HG03378 (cell line): ENCODE data around the gene PADI1.

Experiments used
- ATAC-seq: cut with Tn5 transposase; IDR thresholded peaks from one replicate; pipeline ENCODE4 v1.9.1; 2021; ENCODE audit warnings: mild to moderate bottlenecking, moderate library complexity; ENCODE audit not compliant: unreplicated experiment

Gene PADI1, protein sequence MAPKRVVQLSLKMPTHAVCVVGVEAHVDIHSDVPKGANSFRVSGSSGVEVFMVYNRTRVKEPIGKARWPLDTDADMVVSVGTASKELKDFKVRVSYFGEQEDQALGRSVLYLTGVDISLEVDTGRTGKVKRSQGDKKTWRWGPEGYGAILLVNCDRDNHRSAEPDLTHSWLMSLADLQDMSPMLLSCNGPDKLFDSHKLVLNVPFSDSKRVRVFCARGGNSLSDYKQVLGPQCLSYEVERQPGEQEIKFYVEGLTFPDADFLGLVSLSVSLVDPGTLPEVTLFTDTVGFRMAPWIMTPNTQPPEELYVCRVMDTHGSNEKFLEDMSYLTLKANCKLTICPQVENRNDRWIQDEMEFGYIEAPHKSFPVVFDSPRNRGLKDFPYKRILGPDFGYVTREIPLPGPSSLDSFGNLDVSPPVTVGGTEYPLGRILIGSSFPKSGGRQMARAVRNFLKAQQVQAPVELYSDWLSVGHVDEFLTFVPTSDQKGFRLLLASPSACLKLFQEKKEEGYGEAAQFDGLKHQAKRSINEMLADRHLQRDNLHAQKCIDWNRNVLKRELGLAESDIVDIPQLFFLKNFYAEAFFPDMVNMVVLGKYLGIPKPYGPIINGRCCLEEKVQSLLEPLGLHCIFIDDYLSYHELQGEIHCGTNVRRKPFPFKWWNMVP

GRCh38 chr1:17204546-17205440, at the start of gene PADI1:
TSS of gene PADI1 (plus strand) at chr1:17205128. CDS start at chr1:17205218, 90 bp downstream.
- no peak for ATAC-seq

DNA sequence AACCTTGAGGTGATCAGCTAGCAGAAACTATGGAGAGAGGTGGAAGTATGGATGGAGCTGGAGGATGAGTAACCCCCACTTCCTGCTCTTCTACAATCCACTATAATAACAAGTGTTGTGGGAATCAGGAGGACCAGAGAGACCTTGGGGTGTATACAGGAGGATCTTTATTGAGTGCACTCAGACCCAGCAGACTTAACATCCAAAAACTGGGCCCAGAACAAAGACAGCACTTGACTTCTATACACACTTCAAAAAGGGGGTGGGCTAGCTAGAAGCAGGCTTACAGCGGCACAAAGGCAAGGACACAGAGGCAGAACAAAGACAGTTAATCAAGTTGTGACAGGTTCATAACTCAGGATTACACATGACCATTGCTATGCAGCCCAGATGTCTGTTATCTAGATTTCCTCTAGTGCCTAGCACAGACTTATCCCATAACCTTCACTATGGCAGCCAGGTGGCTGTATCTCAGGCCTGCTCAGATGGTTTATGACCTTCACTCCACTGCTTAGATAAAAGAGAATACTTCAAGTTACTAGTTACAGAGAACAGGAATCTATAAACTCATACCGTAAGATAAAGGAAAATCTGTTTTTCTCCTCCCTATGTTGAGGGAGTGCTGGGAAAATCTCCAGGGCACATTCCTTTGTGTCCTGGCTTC, 49.5 kb upstream of the PADI1 start:
- ATAC-seq, result no peak

GRCh38 chr1:17156108-17156507, 48.8 kb upstream of the PADI1 start:
- ATAC-seq, result no peak

- no peak for ATAC-seq
Observed at GRCh38 chr1:17158961-17159360, 46.0 kb upstream of the PADI1 start.

DNA sequence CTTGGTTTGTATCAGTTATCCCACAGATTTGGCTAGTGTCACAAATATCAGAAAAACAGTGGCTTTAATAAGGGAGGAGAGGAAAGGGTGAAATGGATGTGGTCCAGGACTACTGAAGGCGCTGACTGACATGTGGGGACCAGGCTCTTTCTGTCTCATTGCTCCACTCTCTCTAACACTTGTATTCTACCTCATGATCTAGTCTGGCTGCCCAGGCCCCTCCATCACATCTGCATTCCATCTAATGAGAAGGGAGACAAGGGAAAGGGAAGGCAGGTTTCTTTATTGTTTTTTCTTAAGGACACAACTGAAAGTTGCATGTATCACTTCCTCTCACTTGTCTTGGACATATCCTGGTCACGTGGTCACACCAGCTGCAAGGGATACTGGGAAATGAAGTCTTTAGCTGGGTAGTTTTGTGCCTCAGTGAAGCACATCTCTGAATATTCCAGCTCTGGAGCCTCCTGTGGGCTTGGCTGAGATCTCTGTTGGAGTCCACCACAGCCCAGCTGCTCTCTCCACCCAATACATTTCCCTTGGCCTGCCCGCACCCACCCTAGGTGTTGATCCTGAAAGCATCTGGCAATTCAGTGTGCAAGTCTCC, 43.7 kb upstream of the PADI1 start:
- no peak for ATAC-seq

- no peak for ATAC-seq
Observed at GRCh38 chr1:17161926-17162800, 42.8 kb upstream of the PADI1 start.

GRCh38 chr1:17162941-17163340, 42.0 kb upstream of the PADI1 start:
- no peak for ATAC-seq

DNA sequence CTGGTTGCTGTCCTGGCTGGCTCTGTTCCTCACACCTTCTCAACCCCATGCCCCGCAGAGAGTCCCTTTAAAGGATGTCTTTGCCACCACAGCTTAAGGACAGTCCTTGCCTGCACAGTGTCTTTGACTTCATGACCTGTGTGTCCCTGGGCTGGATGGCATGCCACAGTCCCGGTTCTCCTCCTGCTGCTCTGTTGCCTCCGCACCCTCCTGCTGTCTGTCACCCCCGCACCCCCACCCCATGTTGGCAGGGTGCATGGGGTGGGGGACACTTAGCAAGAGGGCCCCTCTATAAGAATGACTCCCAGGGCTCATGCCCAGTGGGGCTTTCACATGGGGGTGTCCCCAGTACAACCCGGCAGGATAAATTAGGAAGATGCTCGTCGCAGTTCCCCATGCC, 41.6 kb upstream of the PADI1 start:
- no peak for ATAC-seq

DNA sequence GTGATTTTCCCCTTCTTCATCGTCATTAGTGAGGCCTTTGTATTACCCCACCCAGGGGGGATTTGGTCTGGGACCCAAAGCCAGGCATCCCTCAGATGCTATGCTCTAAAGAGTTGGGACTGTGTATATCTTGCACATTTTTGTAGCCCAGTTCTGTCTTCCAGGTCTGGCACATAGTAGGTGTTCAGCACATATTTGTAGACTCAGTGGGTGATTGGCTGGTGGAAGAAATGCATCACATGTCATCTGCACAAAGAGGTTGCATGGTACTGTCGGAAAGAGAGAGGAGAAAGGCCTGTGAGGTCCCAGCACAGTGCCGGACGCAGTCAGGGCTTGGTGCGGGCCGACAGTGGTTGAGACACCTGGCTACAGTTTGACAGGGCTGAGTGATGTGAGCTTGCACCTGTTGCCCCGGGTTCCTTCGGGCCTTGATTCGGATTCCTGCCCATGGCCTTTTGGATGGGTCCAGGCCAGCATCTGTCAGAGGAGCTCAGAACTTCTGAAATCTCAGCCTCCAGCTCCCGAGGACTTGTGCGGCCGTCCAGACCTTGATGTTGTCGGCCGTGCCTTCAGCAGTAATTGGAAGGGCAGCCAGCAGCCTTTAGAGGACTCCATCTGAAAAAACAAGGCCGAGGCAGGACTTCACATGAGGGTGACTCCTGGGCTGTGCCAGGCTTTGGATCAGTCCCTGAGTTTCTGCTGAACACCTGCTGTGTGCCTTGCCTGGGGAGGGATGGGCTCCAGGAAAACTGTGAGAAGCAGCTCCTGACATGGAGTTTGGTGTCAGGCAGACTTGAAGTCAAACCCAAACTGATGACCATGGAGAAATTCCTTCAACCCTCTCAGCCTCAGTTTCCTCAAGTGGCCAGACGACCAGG, 40.9 kb upstream of the PADI1 start:
- no peak for ATAC-seq

DNA sequence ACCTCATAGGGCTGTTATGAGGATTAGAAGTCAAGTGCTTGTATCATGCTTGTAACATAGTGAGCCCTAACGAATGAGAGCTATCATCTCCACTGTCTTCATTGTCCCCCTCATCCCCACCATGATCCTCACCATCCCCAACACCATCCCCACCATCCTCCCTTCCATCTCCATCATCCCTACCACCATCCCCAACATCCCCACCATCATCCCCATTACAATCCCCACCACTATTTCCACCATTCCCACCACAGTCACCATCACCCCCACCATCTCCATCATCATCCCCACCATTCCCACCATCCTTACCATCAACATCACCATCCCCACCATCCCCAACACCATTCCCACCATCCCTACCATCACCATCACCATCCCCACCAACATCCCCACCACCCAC, 39.1 kb upstream of the PADI1 start:
- ATAC-seq, result no peak

DNA sequence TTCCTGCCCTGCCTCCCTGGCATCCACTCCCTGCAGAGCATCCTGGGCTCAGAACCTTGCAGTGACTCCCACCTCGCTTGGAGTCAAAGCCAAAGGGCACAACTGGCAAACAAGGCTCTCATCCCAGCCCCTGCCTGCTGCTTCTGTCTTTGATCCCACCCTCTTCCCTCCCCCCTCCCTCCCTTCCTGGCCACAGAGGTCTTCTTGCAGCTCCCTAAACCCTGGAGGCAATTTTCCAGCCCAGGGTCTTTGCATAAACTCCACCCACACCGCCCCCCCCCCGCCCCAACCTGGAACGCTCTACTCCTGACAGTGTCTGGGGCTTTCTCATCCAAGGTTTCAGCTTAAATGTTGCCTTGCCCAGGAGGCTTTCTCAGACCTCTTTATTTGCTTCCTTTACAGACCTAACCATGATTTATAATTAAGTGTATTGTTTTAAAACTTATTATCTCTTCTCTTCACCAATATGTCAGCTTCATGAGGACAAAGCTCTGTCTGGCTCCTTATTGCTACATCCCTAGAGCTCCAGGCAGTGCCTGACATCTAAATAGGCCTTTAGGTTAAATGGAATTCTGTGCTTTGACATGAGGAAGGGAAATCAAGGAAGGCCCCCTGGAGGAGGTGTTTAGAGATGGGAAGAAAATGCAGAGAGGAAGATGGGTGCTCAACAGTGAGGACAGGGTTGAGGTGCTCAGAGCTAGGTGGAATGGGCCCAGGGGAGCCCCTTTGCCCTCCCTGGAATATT, 37.7 kb upstream of the PADI1 start:
- no peak for ATAC-seq

DNA sequence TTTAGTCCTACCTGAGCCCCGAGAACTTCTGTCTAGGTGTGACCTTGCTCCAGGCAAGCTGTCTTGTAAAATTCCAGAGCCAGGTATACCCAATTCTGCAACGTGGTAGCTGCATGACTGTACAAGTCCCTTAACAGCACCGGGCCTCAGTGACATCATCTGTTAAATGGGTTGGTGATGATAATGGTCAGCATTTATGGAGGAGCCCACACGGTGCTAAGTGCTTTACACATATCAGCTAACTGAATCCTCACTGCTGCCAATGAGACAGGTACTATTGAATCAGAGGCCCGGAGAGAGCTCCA, 37.2 kb upstream of the PADI1 start:
- no peak for ATAC-seq

- no peak for ATAC-seq
Observed at GRCh38 chr1:17168091-17168876, 36.6 kb upstream of the PADI1 start.

GRCh38 chr1:17170571-17170970, 34.4 kb upstream of the PADI1 start:
- no peak for ATAC-seq

DNA sequence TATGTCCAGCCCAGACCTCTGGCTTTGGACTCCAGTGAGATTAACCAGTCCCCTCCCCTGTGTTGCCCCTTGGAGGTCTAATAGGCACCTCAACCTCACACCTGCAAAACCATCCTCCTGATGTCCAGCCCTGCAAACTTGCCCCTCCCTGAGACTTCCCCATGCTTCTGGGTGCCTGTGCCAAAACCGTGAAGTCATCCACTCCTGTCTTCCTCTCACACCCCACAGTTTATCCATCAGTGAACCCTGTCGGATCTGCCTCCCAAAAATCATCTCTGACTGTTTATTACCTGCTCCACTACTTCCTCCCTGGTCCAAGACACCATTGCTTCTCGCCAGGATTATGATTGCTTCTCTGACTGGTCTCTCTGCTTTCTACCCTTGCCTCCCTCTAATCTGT, 31.7 kb upstream of the PADI1 start:
- ATAC-seq, result no peak

GRCh38 chr1:17176306-17177061, 28.4 kb upstream of the PADI1 start:
- ATAC-seq, result no peak

DNA sequence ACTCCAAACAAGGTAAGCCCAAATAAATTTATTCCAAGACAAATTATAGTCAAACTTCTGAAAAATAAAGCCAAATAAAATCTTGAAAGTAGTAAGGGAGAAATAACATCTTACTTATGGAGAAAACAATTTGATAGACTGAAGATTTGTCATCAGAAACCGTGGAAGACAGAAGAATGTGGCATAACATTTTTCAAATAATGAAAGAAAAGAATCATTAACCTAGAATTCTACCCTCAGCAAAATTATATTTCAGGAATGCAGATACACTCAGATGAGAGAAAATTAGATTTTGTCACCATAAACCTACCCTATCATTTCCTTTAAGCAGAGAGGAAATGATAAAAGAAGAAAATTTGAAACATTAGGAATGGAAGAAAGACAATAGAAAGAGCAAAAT, 27.3 kb upstream of the PADI1 start:
- ATAC-seq, result no peak
